GM21360 (cell line): ENCODE results near the gene ENOX2.

Experiments used
- ATAC-seq: cut with Tn5 transposase; IDR thresholded peaks from one replicate; pipeline ENCODE4 v1.9.1; 2021; ENCODE audit warnings: mild to moderate bottlenecking, moderate library complexity; ENCODE audit not compliant: unreplicated experiment

ENOX2 gene

GRCh38 chrX:130705591-130705990, 197.4 kb downstream of the ENOX2 start:
- ATAC-seq, result no peak

- ATAC-seq, result no peak
Observed at GRCh38 chrX:130704053-130705038, 198.7 kb downstream of the ENOX2 start.

- no peak for ATAC-seq
Observed at GRCh38 chrX:130702867-130703707, 199.9 kb downstream of the ENOX2 start.

GRCh38 chrX:130700629-130701028, 202.4 kb downstream of the ENOX2 start:
- no peak for ATAC-seq

GRCh38 chrX:130699618-130700017, 203.4 kb downstream of the ENOX2 start:
- ATAC-seq, result no peak

- no peak for ATAC-seq
Observed at GRCh38 chrX:130696542-130696941, 206.5 kb downstream of the ENOX2 start.

- ATAC-seq, result no peak
Observed at GRCh38 chrX:130695931-130696330, 207.1 kb downstream of the ENOX2 start.

- ATAC-seq, result no peak
Observed at GRCh38 chrX:130694983-130695382, 208.0 kb downstream of the ENOX2 start.

GRCh38 chrX:130691576-130691975, 211.4 kb downstream of the ENOX2 start:
- ATAC-seq, result no peak

GRCh38 chrX:130688360-130688759, 214.6 kb downstream of the ENOX2 start:
- no peak for ATAC-seq

GRCh38 chrX:130682990-130683389, 220.0 kb downstream of the ENOX2 start:
- no peak for ATAC-seq

GRCh38 chrX:130680164-130681035, 222.6 kb downstream of the ENOX2 start:
- no peak for ATAC-seq

- ATAC-seq, result no peak
Observed at GRCh38 chrX:130676861-130677260, 226.1 kb downstream of the ENOX2 start.

GRCh38 chrX:130672214-130672613, 230.8 kb downstream of the ENOX2 start:
- ATAC-seq, result no peak

- no peak for ATAC-seq
Observed at GRCh38 chrX:130669233-130669632, 233.8 kb downstream of the ENOX2 start.

GRCh38 chrX:130665263-130665662, 237.7 kb downstream of the ENOX2 start:
- ATAC-seq, result no peak

GRCh38 chrX:130658310-130658709, 244.7 kb downstream of the ENOX2 start:
- ATAC-seq, result no peak

- no peak for ATAC-seq
Observed at GRCh38 chrX:130654409-130654950, 248.5 kb downstream of the ENOX2 start.

- no peak for ATAC-seq
Observed at GRCh38 chrX:130652824-130653578, 250.0 kb downstream of the ENOX2 start.

GRCh38 chrX:130649738-130650137, 253.3 kb downstream of the ENOX2 start:
- no peak for ATAC-seq
